ENCODE measurements around the gene ADCY3. TPM values are rescaled to one million over a fixed set of nuclear protein-coding genes. Genes with fewer than 3 reads are reported as not detected.

The ADCY3 gene
- total RNA-seq, 1 experiment from 2014 or later = 80.7 TPM

- no peak for DNase-seq (ENCODE audit: low spot score)
Observed at GRCh38 chr2:24903161-24904103, 16.6 kb downstream of the ADCY3 start.

DNA sequence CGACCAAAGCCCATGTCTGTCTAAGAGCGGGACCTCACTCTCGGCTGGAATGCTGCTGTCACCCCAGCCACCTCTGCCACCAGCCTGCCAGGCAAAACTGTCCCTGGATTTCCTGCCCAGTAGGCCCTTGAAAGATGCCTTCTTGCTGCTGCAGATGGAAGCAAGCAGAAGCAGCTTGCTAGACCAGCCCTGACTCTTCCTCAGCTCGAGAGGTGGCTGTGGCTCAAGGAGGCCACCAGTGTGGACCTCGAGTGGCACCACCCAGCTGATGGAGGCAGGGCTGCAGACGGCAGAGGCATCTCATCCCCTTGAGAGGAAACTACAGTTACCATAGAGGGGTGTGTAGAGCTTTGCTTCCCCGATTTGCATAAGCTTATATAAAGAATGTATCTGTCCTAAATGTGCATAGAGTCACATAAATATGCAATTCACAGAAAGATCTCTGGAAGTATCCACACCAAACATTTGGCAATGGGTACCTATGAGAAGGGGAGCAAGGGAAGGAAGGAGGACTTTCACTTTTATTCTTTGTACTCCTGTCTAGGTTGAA lies 20.6 kb downstream of the ADCY3 start:
- no peak for DNase-seq (ENCODE audit: low spot score)

GRCh38 chr2:24898122-24899109 lies 21.6 kb downstream of the ADCY3 start:
- no peak for DNase-seq (ENCODE audit: low spot score)

- DNase-seq (ENCODE audit: low spot score) = no peak
Observed at GRCh38 chr2:24894750-24895149, 25.3 kb downstream of the ADCY3 start.

- DNase-seq (ENCODE audit: low spot score) = no peak
Observed at GRCh38 chr2:24893934-24894333, 26.1 kb downstream of the ADCY3 start.

DNA sequence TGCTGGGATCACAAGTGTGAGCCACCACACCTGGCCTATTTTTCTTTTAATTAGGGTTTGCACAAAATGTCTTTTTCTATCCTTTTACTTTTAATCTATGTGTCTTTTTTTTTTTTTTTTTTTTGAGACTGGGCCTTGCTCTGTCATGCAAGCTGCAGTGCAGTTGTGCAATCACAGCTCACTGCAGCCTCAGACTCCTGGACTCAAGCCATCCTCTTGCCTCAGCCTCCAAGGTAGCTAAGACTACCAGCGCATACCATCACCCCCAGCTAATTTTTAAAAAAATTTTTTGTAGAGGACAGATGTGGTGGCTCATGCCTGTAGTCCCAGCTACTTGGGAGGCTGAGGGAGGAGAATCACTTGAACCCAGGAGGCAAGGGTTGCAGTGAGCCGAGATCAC lies 27.1 kb downstream of the ADCY3 start:
- DNase-seq (ENCODE audit: low spot score) = no peak

GRCh38 chr2:24891201-24891600 lies 28.8 kb downstream of the ADCY3 start:
- no peak for DNase-seq (ENCODE audit: low spot score)

GRCh38 chr2:24889221-24889620 lies 30.8 kb downstream of the ADCY3 start:
- DNase-seq (ENCODE audit: low spot score) = no peak

DNA sequence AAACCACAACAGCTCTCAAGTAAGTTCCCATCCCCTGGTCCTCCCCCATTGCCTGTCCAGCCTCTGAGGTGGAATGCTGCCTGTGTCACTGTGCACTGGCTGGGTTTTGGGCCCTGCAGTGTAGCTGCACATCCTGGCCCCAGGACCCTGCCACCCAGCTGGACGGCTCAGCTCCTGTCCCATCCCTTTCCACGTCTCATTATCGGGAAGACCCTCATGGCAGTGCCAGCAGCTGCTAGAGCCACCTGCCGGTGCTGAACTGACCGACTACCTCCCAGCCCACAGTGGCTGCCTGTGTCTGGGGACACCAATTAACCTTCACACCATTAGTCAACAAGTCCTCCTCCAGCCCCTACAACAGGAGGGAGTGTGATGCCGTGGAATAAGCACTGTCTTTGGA lies 31.9 kb downstream of the ADCY3 start:
- DNase-seq (ENCODE audit: low spot score) = no peak

DNA sequence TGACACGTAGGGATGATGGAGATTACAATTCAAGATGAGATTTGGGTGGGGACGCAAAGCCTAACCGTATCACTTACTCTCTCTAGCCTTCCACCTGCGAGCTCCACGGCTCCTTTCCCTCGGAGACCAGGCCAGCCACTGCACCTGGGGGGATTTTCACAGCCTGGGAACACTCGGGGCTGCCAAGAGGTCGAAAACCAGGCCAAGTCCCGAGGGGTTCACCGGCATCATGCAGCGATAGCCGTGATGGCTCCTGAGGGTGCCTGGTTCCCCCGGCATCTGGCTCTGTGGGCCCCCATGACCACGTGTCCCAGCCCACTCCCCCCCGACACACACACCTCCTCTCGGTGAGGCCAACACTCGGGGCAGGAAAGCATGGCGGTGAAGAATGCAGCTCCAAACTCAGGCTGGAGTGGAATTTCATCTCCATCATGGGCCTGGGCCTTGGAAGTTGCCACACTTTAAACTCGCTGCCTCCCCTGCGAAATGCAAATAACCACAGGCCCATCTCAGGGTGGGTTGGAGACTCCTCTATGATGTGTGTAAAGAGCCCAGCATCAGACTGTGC lies 32.6 kb downstream of the ADCY3 start:
- DNase-seq (ENCODE audit: low spot score) = no peak

DNA sequence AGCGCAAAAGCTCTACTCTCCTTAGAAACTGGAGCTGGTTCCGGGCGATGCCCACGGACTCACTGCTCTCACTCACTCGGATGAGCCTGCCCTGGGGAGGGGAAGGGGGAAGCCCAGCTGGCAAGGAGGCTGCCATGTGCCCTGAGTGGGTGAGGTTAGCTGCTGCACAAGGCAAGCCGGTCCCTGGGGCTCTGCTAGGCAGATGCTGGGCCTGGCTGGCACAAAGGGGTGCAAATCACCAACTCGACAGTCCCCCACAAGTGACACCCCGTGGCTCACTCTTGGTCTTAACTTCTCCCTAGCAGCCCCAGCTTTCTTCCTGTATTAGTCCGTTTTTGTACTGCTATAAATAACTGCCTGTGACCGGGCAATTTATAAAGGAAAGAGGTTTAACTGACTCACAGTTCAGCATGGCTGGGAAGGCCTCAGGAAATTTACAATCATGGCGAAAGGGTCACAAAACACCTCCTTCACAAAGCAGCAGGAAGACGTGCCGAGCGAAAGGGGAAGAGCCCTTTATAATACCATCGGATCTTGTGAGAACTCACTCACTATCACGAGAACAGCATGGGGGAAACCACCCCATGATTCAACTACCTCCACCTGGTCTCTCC lies 33.2 kb downstream of the ADCY3 start:
- no peak for DNase-seq (ENCODE audit: low spot score)

DNA sequence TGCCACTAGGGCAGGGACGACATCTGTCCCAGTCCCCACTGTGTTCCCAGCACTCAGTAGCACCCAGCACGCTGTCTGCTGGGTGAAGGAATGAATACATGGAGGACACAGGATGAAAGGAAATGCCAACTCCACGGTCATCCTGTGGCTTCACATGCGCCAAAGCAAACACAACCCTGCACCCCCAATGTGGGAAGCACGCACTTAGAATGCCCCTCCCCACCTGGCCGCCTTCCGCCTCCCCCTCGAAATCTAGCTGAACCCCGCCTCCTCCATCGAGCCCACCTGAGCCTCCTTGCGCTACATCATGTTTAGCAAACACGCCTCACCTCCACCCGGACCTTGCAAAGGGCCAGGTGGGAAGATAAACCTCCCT lies 33.9 kb downstream of the ADCY3 start:
- DNase-seq (ENCODE audit: low spot score) = no peak

- DNase-seq (ENCODE audit: low spot score) = no peak
Observed at GRCh38 chr2:24885221-24886125, 34.6 kb downstream of the ADCY3 start.

DNA sequence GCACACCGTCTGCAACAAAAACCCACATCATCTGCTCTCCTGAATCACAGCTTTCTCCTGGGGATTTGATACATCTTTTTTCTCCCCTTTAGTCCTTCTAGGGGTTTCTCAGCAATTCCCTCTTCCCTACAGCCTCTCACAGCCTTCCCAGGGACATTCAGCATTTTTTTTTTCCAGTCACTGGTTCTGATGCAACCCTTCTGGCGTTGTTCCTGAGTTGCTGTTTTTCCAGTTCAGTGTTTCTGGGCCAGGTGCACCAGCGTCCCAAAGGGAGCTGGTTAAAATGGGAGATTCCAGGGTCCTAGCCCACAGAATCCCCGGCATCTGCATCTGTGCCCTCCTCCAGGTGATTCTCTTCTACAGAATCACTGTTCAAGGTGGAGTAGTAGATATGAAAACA lies 36.1 kb downstream of the ADCY3 start:
- DNase-seq (ENCODE audit: low spot score) = no peak

DNA sequence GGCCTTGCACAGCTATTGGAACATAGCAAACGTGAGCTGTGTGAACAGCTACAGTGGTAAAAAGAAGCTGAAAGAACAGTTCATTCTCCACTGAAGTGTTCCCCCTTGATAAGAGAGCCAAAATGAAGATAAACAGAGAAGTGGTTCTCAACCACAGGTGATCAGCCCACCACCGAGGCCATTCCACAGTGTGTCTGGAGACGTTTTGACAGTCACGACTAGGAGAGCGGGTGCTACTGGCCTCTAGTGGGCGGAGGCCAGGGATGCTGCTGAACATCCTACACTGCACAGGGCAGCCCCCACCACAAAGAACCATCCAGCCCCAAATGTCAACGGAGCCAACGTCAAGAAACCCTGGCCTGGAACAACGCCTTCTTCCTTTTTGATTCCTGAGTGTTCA lies 38.4 kb downstream of the ADCY3 start:
- DNase-seq (ENCODE audit: low spot score) = no peak

- no peak for DNase-seq (ENCODE audit: low spot score)
Observed at GRCh38 chr2:24881158-24881557, 38.9 kb downstream of the ADCY3 start.

- DNase-seq (ENCODE audit: low spot score) = no peak
Observed at GRCh38 chr2:24878341-24878740, 41.7 kb downstream of the ADCY3 start.

DNA sequence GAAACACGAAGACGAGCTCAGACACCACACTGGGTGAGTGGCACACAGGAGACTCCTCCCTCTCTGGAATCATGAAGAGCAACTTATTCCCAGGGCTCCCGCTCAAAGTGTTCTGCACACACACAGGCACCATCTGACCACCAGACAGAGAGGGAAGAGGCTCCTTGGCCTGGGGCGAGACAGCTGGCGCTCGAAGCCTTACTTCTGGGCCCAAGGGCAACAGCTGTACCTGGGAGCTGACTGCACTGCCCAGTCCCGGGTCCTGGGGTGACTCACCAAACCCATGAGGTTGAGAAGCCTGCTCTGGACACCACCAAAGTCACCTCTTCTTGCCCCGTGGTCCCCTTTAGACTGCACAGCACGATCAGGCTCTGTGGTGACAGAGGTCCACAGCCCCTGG lies 42.4 kb downstream of the ADCY3 start:
- DNase-seq (ENCODE audit: low spot score) = no peak

DNA sequence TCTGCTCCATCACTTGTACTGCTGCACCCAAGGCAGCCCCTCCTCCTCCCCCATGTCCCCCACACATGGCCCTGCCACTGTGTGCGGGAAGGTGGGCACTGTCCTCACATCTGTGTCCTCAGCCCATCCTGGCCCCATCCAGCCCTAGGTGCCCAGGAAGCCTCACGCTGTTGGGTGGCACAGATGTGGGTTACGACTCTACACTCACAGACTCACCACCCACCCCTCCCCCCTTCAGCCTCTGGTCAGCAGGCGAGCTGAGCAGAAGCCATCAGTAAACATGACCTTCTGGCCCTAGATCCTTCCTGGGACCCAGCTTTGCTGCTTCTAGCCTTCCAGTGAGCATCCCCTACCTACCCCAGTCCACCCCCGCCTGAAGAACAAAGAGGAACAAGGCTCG lies 43.0 kb downstream of the ADCY3 start:
- no peak for DNase-seq (ENCODE audit: low spot score)

DNA sequence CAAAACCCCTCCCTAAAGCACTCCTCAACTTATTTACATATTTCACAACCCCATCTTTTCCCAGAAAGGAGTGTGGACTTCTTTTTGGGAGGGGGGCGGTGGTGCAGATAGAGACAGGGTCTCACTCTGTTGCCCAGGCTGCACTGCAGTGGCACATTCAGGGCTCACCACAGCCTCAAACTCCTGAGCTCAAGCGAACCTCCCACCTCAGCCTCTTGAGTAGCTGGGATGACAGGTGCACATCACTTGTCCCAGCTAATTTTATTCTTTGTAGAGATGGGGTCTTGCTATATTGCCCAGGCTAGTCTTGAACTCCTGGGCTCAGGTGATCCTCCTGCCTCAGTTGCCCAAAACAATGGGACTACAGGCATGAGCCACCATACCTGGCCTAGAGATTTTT lies 44.1 kb downstream of the ADCY3 start:
- no peak for DNase-seq (ENCODE audit: low spot score)

Measured in HT-29 (cell line).